Tibial artery (tissue), 4 donors: ENCODE measurements around the gene FHAD1.

Source experiments
- DNase-seq, 2 donors: peaks; one replicate each; pipeline ENCODE4 v3.0.0-alpha.2; 2019
- H3K27ac ChIP-seq, 2 donors: fragments of 200-600 bp; sonication (generic) in 1 of 2; 1 replicate in 1 of 2; 2 replicates in 1 of 2; pipeline ENCODE4 v1.5.1; 2018 to 2019; ENCODE audit warnings: mild to moderate bottlenecking in 1 of 2
- H3K27me3 ChIP-seq, 2 donors: fragments of 200-600 bp; sonication (generic) in 1 of 2; one replicate each; pipeline versions ENCODE4 v1.5.1 to v1.6.0; 2016 to 2019
- H3K36me3 ChIP-seq, 3 donors: fragments of 200-600 bp; sonication (generic) in 2 of 3; one replicate each; pipeline ENCODE4 v1.5.1; 2016 to 2019; ENCODE audit warnings: mild to moderate bottlenecking in 2 of 3
- H3K4me1 ChIP-seq, 4 donors: fragments of 200-600 bp; sonication (generic) in 2 of 4; 1 replicate in 3 of 4; 2 replicates in 1 of 4; pipeline ENCODE4 v1.5.1; 2016 to 2019
- H3K4me3 ChIP-seq, 2 donors: fragments of 200-600 bp; sonication (generic) in 1 of 2; 1 replicate in 1 of 2; 2 replicates in 1 of 2; pipeline ENCODE4 v1.5.1; 2018 to 2019; ENCODE audit warnings: mild to moderate bottlenecking in 2 of 2
- H3K9me3 ChIP-seq, 3 donors: fragments of 200-600 bp; sonication (generic) in 1 of 3; one replicate each; pipeline ENCODE4 v1.5.1; 2016 to 2019
- intact Hi-C: fragments of 100-400 bp; cut with DNase I; formaldehyde crosslinking; loops from one replicate; pipeline ENCODE4 v1.15.0; 2023; ENCODE audit warnings: low total_unique reads
- TF ChIP-seq, protein P1 (sequence below), 2 experiments: fragments of 200-600 bp in 1 of 2; fragments of 450-650 bp in 1 of 2; IDR thresholded peaks; one replicate each; pipeline ENCODE4 v1.5.1; 2017 to 2019; ENCODE audit warnings: antibody characterized with exemption in 2 of 2, mild to moderate bottlenecking in 1 of 2, moderate library complexity in 1 of 2

FHAD1 gene

DNA sequence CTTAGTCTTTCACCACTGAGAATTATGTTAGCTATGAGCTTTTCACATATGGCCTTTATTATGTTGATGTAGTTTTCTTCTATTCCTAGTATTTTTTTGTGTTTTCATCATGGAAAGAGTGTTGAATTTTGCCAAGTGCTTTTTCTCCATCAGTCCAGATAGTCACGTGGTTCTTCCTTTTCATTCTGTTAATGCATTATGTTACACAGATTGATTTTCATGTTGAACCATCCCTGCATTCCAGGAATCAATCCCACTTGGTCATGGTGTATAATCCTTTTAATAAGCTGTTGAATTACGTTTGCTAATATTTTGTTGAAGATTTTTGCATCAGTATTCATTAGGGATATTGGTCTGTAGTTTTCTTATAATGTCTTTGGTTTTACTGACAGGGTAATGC is 17.7 kb downstream of the FHAD1 start:
- Histone ChIP-seq H3K9me3 (no peaks in the 10 kb centered on the region), H3K27me3 (peaks cover 0 to 3% of the 10 kb centered on the region in 2 donors), H3K4me3 (no peak overlapping the region), H3K27ac (no peak overlapping the region), H3K36me3 (no peaks in the 10 kb centered on the region), H3K4me1 (no peaks in the 10 kb centered on the region)
- intact Hi-C loops: no loop called here
- DNase-seq: no peak
- TF ChIP-seq, protein P1, sequence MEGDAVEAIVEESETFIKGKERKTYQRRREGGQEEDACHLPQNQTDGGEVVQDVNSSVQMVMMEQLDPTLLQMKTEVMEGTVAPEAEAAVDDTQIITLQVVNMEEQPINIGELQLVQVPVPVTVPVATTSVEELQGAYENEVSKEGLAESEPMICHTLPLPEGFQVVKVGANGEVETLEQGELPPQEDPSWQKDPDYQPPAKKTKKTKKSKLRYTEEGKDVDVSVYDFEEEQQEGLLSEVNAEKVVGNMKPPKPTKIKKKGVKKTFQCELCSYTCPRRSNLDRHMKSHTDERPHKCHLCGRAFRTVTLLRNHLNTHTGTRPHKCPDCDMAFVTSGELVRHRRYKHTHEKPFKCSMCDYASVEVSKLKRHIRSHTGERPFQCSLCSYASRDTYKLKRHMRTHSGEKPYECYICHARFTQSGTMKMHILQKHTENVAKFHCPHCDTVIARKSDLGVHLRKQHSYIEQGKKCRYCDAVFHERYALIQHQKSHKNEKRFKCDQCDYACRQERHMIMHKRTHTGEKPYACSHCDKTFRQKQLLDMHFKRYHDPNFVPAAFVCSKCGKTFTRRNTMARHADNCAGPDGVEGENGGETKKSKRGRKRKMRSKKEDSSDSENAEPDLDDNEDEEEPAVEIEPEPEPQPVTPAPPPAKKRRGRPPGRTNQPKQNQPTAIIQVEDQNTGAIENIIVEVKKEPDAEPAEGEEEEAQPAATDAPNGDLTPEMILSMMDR (IDR thresholded peaks at IDR 0.05): no peak

- H3K27ac ChIP-seq: no peak overlapping the region
- H3K4me1 ChIP-seq: peaks cover 0 to 6% (median 0%) of the 10 kb centered on the region in 4 donors
- TF ChIP-seq, protein P1 (IDR thresholded peaks at IDR 0.05): no peak
- no peaks in the 10 kb centered on the region for H3K9me3 ChIP-seq
- H3K4me3 ChIP-seq: no peak overlapping the region
- no peaks in the 10 kb centered on the region for H3K36me3 ChIP-seq
- no peak for DNase-seq
- intact Hi-C loops: no loop called here
- H3K27me3 ChIP-seq: peaks cover 0 to 14% of the 10 kb centered on the region in 2 donors
Measured at GRCh38 chr1:15271196-15271595, 24.2 kb downstream of the FHAD1 start.

DNA sequence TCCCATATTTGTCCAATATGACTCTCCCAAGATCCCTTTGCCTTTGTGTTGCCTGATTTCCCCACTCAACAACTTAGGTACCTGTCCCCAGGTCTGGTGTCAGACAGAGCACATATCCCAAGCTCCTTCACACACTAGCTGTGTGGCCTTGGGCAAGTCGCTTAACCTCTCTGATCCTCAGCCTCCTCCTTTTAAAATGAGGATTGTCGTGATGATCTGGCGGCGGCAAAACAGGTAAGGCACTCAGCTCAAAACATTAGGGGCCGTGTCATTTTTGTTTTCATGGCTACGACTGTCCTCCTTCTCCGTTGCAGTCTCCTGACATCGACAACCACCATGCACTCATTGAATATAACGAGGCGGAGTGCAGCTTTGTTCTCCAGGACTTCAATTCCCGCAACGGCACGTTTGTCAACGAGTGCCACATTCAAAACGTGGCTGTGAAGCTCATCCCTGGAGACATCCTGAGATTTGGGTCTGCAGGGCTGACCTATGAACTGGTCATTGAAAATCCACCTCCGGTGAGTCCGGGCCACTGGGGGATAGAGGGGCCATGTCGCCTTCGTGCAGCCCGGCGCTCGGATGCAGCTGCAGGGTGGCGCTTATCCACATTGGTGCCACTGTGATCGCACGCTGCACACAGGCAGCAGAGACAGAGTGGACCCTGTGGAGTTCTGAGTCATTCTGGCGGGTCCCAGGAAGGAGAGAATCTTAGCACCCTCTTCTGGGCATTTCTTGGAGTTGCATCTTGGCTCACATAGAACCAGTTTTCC is 25.2 kb downstream of the FHAD1 start:
- H3K27me3 ChIP-seq: peaks cover 0 to 14% of the 10 kb centered on the region in 2 donors
- H3K27ac ChIP-seq: no peak overlapping the region
- TF ChIP-seq, protein P1 (IDR thresholded peaks at IDR 0.05): peak; percentile 82 to 84
- intact Hi-C loops: loop anchor here (1.0 kb wide), 1 partner anchor 120 kb away; no protein-coding TSS in a partner anchor
- peak; percentile 48 to 73 for DNase-seq
- H3K4me1 ChIP-seq: peaks cover 0 to 6% (median 0%) of the 10 kb centered on the region in 4 donors
- no peaks in the 10 kb centered on the region for H3K36me3 ChIP-seq
- H3K9me3 ChIP-seq: no peaks in the 10 kb centered on the region
- no peak overlapping the region for H3K4me3 ChIP-seq

- TF ChIP-seq, protein P1 (IDR thresholded peaks at IDR 0.05): no peak
- Histone ChIP-seq H3K27me3 (peaks cover 0 to 14% of the 10 kb centered on the region in 2 donors), H3K9me3 (no peaks in the 10 kb centered on the region), H3K36me3 (no peaks in the 10 kb centered on the region), H3K4me1 (peaks cover 0 to 6% (median 0%) of the 10 kb centered on the region in 4 donors), H3K4me3 (no peak overlapping the region), H3K27ac (no peak overlapping the region)
- no peak for DNase-seq
- intact Hi-C loops: loop anchor here (1.0 kb wide), 1 partner anchor 120 kb away; no protein-coding TSS in a partner anchor
Measured at GRCh38 chr1:15272782-15273127, 25.7 kb downstream of the FHAD1 start.

DNA sequence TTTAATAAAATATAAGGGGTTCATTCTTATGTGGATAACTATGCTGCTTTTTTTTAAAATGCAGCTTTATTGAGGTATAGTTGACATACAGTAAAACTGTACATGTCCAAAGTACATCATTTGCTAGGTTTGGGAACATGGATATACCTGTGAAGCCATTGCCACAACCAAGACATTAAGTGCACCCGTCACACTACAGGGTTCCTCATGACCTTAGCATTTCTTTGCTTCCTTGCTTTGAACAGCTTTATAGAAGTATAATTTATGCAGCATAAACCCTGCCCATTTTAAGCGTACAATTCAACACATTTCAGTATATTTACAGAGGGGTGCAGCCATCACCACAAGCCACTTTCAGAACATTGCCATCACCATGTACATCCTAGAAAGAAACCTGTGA is 26.3 kb downstream of the FHAD1 start:
- intact Hi-C loops: no loop called here
- DNase-seq: no peak

More for the DNA sequence above, 26.3 kb downstream of the FHAD1 start:
- Histone ChIP-seq H3K9me3 (no peaks in the 10 kb centered on the region), H3K27me3 (peaks cover 0 to 14% of the 10 kb centered on the region in 2 donors), H3K4me1 (peaks cover 0 to 6% (median 0%) of the 10 kb centered on the region in 4 donors), H3K36me3 (no peaks in the 10 kb centered on the region), H3K27ac (no peak overlapping the region), H3K4me3 (no peak overlapping the region)
- TF ChIP-seq, protein P1 (IDR thresholded peaks at IDR 0.05): no peak
